ENCODE measurements around the gene TNKS1BP1. TPM values are rescaled to one million over a fixed set of nuclear protein-coding genes. Genes with fewer than 3 reads are reported as not detected.

The TNKS1BP1 gene
- polyA plus RNA-seq, 1 of the 3 experiments (the other 2 are of a cell fraction) = 43.3 TPM

DNA sequence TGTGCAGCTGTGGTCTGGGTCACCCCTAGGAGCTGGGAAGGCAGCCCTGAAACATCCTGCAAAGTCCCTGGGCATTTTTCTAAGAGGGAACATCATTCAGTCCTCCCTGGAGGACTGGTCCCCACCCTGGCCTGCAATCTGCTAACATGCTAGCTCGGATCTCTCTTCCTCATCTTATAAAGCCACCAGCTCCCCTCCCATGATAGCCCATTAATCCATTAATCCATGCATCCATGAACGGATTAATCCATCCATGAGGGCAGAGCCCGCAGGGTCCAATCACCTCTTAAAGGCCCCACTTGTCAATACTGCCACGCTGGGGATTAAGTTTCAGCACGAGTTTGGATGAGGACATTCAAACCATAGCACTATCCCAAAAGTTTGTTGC, 44.1 kb upstream of the TNKS1BP1 start:
- Histone ChIP-seq H3K27ac (ENCODE audit: low read depth in 2 of 2, low read length in 1 of 2) (no peak overlapping the region), H3F3A (replicated peaks; ENCODE audit: insufficient read depth) (no peaks in the 10 kb centered on the region), H3K79me2 (ENCODE audit: insufficient read depth) (no peaks in the 10 kb centered on the region), H3K9me3 (no peaks in the 10 kb centered on the region), H3K27me3 (ENCODE audit: insufficient read depth) (0 out of 2 replicates have a peak, but pooled peaks cover 4% of the 10 kb centered on the region), H4K20me1 (ENCODE audit: insufficient read depth) (no peaks in the 10 kb centered on the region), H3K4me1 (ENCODE audit: control insufficient read depth in 1 of 2, insufficient read depth in 2 of 2, low read depth in 1 of 2, low read length in 1 of 2) (no peaks in the 10 kb centered on the region), H3K4me2 (no peak overlapping the region), H3K9me2 (no peaks in the 10 kb centered on the region), H3K4me3 (ENCODE audit: low read depth in 2 of 2, low read length in 1 of 2) (no peak overlapping the region), H3K36me3 (replicated peaks in 1 of 2; ENCODE audit: control insufficient read depth in 1 of 2, insufficient read depth in 2 of 2, low read length in 1 of 2) (no peaks in the 10 kb centered on the region), H3K9ac (no peak overlapping the region), H2AFZ (ENCODE audit: low read depth) (no peak overlapping the region)
- WGBS (ENCODE audit: low lambda C conversion rate) = 32% methylated on average over 5 of the region's 5 CpGs
- ChIA-PET CTCF (interaction anchor here (1.4 to 2.1 kb wide), 2 partner anchors 19 to 276 kb away, joined by 3 to 6 read pairs; no protein-coding TSS in a partner anchor), POLR2A (no interaction called here)
- DNase-seq = no peak
- TF ChIP-seq JUND (IDR thresholded peaks at IDR 0.05) (no peak), MXI1 (IDR thresholded peaks at IDR 0.05; ENCODE audit: low read depth, low read length) (no peak), RCOR1 (IDR thresholded peaks at IDR 0.05; ENCODE audit: low read length) (no peak), MEF2A (IDR thresholded peaks at IDR 0.05; ENCODE audit: borderline replicate concordance, low read depth) (no peak), NFIC (IDR thresholded peaks at IDR 0.05; ENCODE audit: borderline replicate concordance) (no peak), POLR2AphosphoS5 (IDR thresholded peaks at IDR 0.05; ENCODE audit: low read depth, low read length) (no peak)

DNA sequence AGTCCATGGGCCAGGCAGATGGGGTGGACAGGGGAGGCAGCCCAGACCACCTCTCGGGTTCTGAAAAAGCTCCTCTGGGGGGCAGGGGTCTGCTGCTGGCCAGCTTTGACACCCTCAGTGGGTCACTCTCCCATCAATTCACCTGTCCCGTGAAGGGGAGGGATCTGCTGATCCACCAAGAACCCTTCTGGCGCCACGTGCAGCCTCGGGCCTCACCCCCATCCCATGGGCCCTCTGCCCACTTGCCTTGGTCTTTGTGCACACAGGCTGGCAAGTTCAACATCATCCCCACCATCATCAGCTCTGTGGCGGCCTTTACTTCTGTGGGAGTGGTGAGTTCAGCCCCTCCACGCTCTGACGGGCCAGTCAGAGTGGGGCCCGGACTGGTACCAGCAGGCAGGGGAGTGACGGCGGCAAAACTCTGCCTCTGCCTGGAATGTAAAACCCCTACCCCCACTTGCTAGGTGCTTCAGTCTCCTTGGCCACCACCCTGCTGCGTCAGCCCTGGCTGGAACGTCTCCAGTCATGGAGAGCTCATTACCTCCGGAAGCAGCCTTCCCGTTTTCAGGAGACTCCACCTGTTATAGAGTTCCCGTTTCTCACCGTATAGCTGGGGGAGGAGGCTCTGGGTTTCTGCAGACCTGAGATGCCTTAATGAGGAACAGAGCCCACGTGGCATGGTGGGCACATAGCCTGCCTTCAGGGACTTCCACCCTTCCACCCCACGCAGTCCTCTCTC, 43.5 kb upstream of the TNKS1BP1 start:
- Histone ChIP-seq H3K27ac (ENCODE audit: low read depth in 2 of 2, low read length in 1 of 2) (no peak overlapping the region), H4K20me1 (ENCODE audit: insufficient read depth) (no peaks in the 10 kb centered on the region), H3K9ac (no peak overlapping the region), H3K4me1 (ENCODE audit: control insufficient read depth in 1 of 2, insufficient read depth in 2 of 2, low read depth in 1 of 2, low read length in 1 of 2) (no peaks in the 10 kb centered on the region), H3K9me3 (no peaks in the 10 kb centered on the region), H3K27me3 (ENCODE audit: insufficient read depth) (0 out of 2 replicates have a peak, but pooled peaks cover 8% of the 10 kb centered on the region), H3K9me2 (no peaks in the 10 kb centered on the region), H3K79me2 (ENCODE audit: insufficient read depth) (no peaks in the 10 kb centered on the region), H3K4me2 (no peak overlapping the region), H3K36me3 (replicated peaks in 1 of 2; ENCODE audit: control insufficient read depth in 1 of 2, insufficient read depth in 2 of 2, low read length in 1 of 2) (no peaks in the 10 kb centered on the region), H2AFZ (ENCODE audit: low read depth) (no peak overlapping the region), H3F3A (replicated peaks; ENCODE audit: insufficient read depth) (no peaks in the 10 kb centered on the region), H3K4me3 (ENCODE audit: low read depth in 2 of 2, low read length in 1 of 2) (no peak overlapping the region)
- ChIA-PET CTCF (interaction anchor here (1.4 to 2.1 kb wide), 2 partner anchors 18 to 276 kb away, joined by 3 to 6 read pairs; no protein-coding TSS in a partner anchor), POLR2A (no interaction called here)
- WGBS (ENCODE audit: low lambda C conversion rate) = 51% methylated on average over 12 of the region's 19 CpGs
- DNase-seq = no peak
- TF ChIP-seq NRF1 (IDR thresholded peaks at IDR 0.05; ENCODE audit: low read depth, low read length) (no peak), GATA2 (CRISPR knock-in tag; IDR thresholded peaks at IDR 0.05) (no peak), MEF2A (IDR thresholded peaks at IDR 0.05; ENCODE audit: borderline replicate concordance, low read depth) (no peak)

DNA sequence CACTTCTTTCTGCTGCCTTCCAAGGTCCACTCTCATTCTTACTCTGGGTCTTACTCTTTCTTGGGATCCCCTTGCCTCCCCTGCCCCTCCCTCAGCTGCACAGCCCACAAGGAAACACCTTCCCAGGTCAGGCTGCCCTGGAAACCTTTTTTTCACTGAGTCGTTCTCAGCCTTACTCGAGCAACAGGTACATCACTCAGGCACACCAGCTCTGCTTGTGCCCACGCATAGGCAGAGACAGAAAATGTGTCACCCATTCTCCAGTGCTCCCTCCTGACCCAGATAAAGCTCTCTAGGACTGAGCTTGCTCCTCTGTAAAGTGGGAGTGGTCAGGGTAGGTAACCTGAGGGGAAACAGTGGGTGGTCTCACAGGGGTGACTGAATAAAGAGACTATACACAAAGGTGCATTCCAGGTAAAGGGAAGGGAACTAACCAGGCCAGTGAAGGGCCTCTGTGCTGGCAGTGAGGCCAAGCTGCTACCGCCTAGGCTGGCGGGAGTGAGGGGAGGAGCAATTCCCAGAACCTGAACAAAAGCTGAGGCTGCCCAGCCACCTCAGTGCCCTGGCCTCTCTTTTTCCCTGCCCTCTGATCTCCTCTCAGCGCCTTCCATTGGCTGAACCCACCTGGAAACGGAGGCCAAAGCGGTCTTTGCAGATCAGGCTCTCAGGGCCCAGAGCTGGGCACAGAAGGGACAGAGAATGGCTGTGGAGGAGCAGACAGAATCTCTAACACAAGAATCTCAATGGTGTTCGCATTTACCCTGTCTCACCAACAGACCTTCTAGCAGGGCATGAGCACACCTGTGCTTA, 40.3 kb upstream of the TNKS1BP1 start:
- Histone ChIP-seq H3K79me2 (ENCODE audit: insufficient read depth) (no peaks in the 10 kb centered on the region), H3K36me3 (replicated peaks in 1 of 2; ENCODE audit: control insufficient read depth in 1 of 2, insufficient read depth in 2 of 2, low read length in 1 of 2) (no peaks in the 10 kb centered on the region), H3K4me3 (ENCODE audit: low read depth in 2 of 2, low read length in 1 of 2) (no peak overlapping the region), H3K27me3 (ENCODE audit: insufficient read depth) (0 out of 2 replicates have a peak, but pooled peaks cover 8% of the 10 kb centered on the region), H3K9ac (no peak overlapping the region), H4K20me1 (ENCODE audit: insufficient read depth) (no peaks in the 10 kb centered on the region), H2AFZ (ENCODE audit: low read depth) (no peak overlapping the region), H3K9me2 (no peaks in the 10 kb centered on the region), H3F3A (replicated peaks; ENCODE audit: insufficient read depth) (no peaks in the 10 kb centered on the region), H3K27ac (ENCODE audit: low read depth in 2 of 2, low read length in 1 of 2) (no peak overlapping the region), H3K9me3 (no peaks in the 10 kb centered on the region), H3K4me2 (no peak overlapping the region), H3K4me1 (ENCODE audit: control insufficient read depth in 1 of 2, insufficient read depth in 2 of 2, low read depth in 1 of 2, low read length in 1 of 2) (no peaks in the 10 kb centered on the region)
- DNase-seq = no peak
- ChIA-PET POLR2A (no interaction called here), CTCF (interaction anchor here (1.3 to 7.1 kb wide), 2 partner anchors 20 to 115 kb away, joined by 3 to 33 read pairs; no protein-coding TSS in a partner anchor)
- TF ChIP-seq TCF12 (IDR thresholded peaks at IDR 0.05) = no peak
- no peak for TF ChIP-seq JUND (IDR thresholded peaks at IDR 0.05)
- no peak for TF ChIP-seq EP300 (IDR thresholded peaks at IDR 0.05; ENCODE audit: borderline replicate concordance in 1 of 2, low read depth in 1 of 2, low read length in 1 of 2)
- TF ChIP-seq RXRA (IDR thresholded peaks at IDR 0.05; ENCODE audit: borderline replicate concordance, low read depth) = no peak
- 60% methylated on average over 9 of the region's 9 CpGs for WGBS (ENCODE audit: low lambda C conversion rate)
